ENCODE data around the gene NOD2. TPM values are rescaled to one million over a fixed set of nuclear protein-coding genes. Genes with fewer than 3 reads are reported as not detected.

NOD2 gene
- total and polyA plus RNA-seq, 4 donors: 0.35 to 1.3 (median 0.48) TPM

DNA sequence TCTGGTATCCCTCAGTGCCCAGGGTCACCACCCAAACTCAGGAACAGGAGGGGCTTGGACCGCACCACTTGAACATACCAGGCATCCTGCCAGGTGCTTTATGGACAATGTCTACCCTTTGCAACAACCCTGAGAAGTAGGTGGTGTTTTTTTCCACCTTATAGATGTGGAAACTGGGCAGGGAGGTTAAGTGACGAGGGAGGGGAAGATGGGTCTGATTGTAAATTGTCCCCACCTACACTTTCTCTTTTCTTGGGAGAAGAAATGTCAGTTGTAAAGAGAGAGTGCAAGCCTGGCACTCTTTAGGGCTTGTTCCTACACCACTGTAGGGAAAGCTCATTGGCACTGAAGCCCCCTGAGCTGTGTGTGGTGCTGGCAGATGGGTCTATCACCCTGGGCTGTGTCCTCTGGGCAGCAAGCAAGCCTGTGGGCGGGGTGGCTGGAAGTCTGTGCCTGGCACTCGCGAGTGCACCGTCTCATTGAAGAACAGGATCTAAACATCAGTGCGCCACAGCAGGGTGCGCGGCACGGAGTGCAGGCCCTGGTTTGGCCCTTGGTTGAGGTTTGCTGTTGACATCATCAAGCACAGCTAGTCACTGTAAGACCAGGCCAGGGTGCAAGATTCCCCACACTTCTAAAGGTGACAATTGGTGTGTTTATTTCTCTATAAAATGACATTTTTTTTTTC is 15.1 kb downstream of the NOD2 start (continued):
- TF ChIP-seq RXRA (IDR thresholded peaks at IDR 0.05) (no peak), YY1 (IDR thresholded peaks at IDR 0.05) (no peak), HNF4A (conservative IDR thresholded peaks at IDR 0.05) (no peak)
- TF ChIP-seq, protein P1, sequence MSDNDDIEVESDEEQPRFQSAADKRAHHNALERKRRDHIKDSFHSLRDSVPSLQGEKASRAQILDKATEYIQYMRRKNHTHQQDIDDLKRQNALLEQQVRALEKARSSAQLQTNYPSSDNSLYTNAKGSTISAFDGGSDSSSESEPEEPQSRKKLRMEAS (IDR thresholded peaks at IDR 0.05): no peak
- TF ChIP-seq, protein P2, sequence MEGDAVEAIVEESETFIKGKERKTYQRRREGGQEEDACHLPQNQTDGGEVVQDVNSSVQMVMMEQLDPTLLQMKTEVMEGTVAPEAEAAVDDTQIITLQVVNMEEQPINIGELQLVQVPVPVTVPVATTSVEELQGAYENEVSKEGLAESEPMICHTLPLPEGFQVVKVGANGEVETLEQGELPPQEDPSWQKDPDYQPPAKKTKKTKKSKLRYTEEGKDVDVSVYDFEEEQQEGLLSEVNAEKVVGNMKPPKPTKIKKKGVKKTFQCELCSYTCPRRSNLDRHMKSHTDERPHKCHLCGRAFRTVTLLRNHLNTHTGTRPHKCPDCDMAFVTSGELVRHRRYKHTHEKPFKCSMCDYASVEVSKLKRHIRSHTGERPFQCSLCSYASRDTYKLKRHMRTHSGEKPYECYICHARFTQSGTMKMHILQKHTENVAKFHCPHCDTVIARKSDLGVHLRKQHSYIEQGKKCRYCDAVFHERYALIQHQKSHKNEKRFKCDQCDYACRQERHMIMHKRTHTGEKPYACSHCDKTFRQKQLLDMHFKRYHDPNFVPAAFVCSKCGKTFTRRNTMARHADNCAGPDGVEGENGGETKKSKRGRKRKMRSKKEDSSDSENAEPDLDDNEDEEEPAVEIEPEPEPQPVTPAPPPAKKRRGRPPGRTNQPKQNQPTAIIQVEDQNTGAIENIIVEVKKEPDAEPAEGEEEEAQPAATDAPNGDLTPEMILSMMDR (IDR thresholded peaks at IDR 0.05; ENCODE audit: low read depth, low read length, missing input control): no peak

DNA sequence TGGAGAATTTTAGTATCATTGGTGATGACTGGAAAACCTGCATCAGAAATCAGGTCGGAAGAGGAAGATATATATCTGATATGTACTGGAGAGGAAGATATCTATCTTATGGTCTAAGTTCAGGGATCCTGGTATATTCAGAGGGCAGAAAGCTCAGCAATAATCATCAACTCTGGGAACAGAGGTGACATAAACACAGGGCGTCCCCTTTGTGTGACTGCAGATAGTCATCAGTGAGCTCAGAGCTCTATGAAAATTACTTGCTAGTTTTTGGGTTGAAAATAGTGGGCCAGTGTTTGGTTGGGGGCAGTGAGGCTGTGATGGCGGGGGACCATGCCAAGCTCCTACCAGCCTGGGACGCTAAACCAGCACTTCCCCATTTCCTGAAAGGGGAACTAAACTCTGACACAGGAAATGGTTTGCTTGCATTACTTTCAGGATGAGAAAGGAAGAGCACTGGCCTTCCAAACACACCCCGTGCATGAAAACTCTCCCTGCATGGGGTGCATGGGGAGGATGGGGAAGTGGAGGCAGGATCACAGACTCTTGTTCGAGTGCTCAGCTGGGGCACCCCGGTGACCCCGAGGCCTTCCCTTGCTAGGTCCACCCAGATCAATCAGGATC is 15.8 kb downstream of the NOD2 start:
- H3K27me3 ChIP-seq (ENCODE audit: control insufficient read depth in 4 of 4, insufficient read depth in 4 of 4, low read length in 3 of 4): no peaks in the 10 kb centered on the region
- H3K36me3 ChIP-seq (ENCODE audit: control insufficient read depth in 4 of 4, insufficient read depth in 3 of 4, low read depth in 1 of 4, low read length in 3 of 4): no peaks in the 10 kb centered on the region
- TF ChIP-seq GABPA (IDR thresholded peaks at IDR 0.05 in 1 of 2, conservative IDR thresholded peaks at IDR 0.05 in 1 of 2) (no peak), JUND (IDR thresholded peaks at IDR 0.05) (no peak), YY1 (IDR thresholded peaks at IDR 0.05) (no peak)
- 66% methylated on average over 8 of the region's 8 CpGs for WGBS
- H3K9ac ChIP-seq (ENCODE audit: low read depth in 1 of 2, low read length in 2 of 2): no peak overlapping the region
- no peaks in the 10 kb centered on the region for H3K4me1 ChIP-seq (ENCODE audit: control insufficient read depth in 4 of 4, insufficient read depth in 4 of 4, low read length in 3 of 4)
- peaks cover 0 to 13% (median 2%) of the 10 kb centered on the region in 4 donors for H3K9me3 ChIP-seq (ENCODE audit: control insufficient read depth in 4 of 4, low read length in 3 of 4)
- no peak for DNase-seq (ENCODE audit: low spot score)
- no peak overlapping the region for H3K4me3 ChIP-seq (ENCODE audit: low read depth in 1 of 3, low read length in 3 of 3)
- H3K27ac ChIP-seq (ENCODE audit: low read depth in 1 of 2, low read length in 2 of 2): no peak overlapping the region

DNA sequence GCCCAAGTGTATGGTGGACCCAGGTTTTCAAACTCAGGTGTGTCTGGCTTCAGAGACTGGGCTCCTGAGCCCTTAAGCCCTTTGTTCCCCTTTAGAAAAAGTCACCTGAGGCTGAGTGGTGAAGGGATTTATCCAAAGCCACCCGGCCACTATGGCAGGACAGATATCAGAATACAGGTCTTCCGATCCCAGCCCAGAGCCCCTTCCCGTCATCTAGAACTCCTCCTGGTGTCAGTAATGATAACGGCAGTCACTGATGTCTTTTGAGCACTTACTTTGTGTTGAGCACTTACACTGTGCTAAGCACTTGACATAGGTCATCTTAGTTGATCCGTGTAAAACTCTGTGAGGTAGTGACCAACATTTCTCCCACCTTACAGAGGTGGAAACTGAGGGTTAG is 16.6 kb downstream of the NOD2 start:
- H3K27me3 ChIP-seq (ENCODE audit: control insufficient read depth in 4 of 4, insufficient read depth in 4 of 4, low read length in 3 of 4): no peaks in the 10 kb centered on the region
- H3K4me1 ChIP-seq (ENCODE audit: control insufficient read depth in 4 of 4, insufficient read depth in 4 of 4, low read length in 3 of 4): no peaks in the 10 kb centered on the region
- H3K9me3 ChIP-seq (ENCODE audit: control insufficient read depth in 4 of 4, low read length in 3 of 4): peaks cover 0 to 8% (median 1%) of the 10 kb centered on the region in 4 donors
- TF ChIP-seq JUND (IDR thresholded peaks at IDR 0.05): no peak
- TF ChIP-seq RXRA (IDR thresholded peaks at IDR 0.05): no peak
- H3K36me3 ChIP-seq (ENCODE audit: control insufficient read depth in 4 of 4, insufficient read depth in 3 of 4, low read depth in 1 of 4, low read length in 3 of 4): no peaks in the 10 kb centered on the region
- no peak overlapping the region for H3K9ac ChIP-seq (ENCODE audit: low read depth in 1 of 2, low read length in 2 of 2)
- 86% methylated on average over 5 of the region's 5 CpGs for whole genome bisulfite sequencing
- DNase-seq (ENCODE audit: low spot score): no peak
- no peak overlapping the region for H3K4me3 ChIP-seq (ENCODE audit: low read depth in 1 of 3, low read length in 3 of 3)
- no peak overlapping the region for H3K27ac ChIP-seq (ENCODE audit: low read depth in 1 of 2, low read length in 2 of 2)

DNA sequence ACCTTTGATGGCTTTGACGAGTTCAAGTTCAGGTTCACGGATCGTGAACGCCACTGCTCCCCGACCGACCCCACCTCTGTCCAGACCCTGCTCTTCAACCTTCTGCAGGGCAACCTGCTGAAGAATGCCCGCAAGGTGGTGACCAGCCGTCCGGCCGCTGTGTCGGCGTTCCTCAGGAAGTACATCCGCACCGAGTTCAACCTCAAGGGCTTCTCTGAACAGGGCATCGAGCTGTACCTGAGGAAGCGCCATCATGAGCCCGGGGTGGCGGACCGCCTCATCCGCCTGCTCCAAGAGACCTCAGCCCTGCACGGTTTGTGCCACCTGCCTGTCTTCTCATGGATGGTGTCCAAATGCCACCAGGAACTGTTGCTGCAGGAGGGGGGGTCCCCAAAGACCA is 17.6 kb downstream of the NOD2 start:
- no peaks in the 10 kb centered on the region for H3K9me3 ChIP-seq (ENCODE audit: control insufficient read depth in 4 of 4, low read length in 3 of 4)
- WGBS: 95% methylated on average over 21 of the region's 21 CpGs
- H3K36me3 ChIP-seq (ENCODE audit: control insufficient read depth in 4 of 4, insufficient read depth in 3 of 4, low read depth in 1 of 4, low read length in 3 of 4): no peaks in the 10 kb centered on the region
- no peaks in the 10 kb centered on the region for H3K4me1 ChIP-seq (ENCODE audit: control insufficient read depth in 4 of 4, insufficient read depth in 4 of 4, low read length in 3 of 4)
- H3K27ac ChIP-seq (ENCODE audit: low read depth in 1 of 2, low read length in 2 of 2): no peak overlapping the region
- no peak overlapping the region for H3K4me3 ChIP-seq (ENCODE audit: low read depth in 1 of 3, low read length in 3 of 3)
- TF ChIP-seq EGR1 (IDR thresholded peaks at IDR 0.05; ENCODE audit: low read depth in 2 of 2): no peak
- no peak for DNase-seq (ENCODE audit: low spot score)
- H3K9ac ChIP-seq (ENCODE audit: low read depth in 1 of 2, low read length in 2 of 2): no peak overlapping the region
- no peaks in the 10 kb centered on the region for H3K27me3 ChIP-seq (ENCODE audit: control insufficient read depth in 4 of 4, insufficient read depth in 4 of 4, low read length in 3 of 4)

Data from liver (tissue), 9 donors.